ENCODE data around the gene ECEL1. TPM values are rescaled to one million over a fixed set of nuclear protein-coding genes. Genes with fewer than 3 reads are reported as not detected.

The ECEL1 gene
- total and polyA plus RNA-seq, 2 of the 4 experiments (the other 2 are of a cell fraction) = not detected

GRCh38 chr2:232477751-232478510, 9.7 kb downstream of the ECEL1 start:
- ATAC-seq (ENCODE audit: low read depth) (no peak), DNase-seq (no peak)
- Histone ChIP-seq H4K8ac (ENCODE audit: low read depth in 2 of 2, low read length in 2 of 2) (no peak overlapping the region), H3K14ac (replicated peaks; ENCODE audit: low read depth, low read length) (no peak overlapping the region), H3K4me3 (ENCODE audit: insufficient read depth, low read depth, low read length) (no peak overlapping the region), H4K91ac (ENCODE audit: insufficient read depth, low read depth, low read length) (no peak overlapping the region), H2BK15ac (ENCODE audit: low read depth, low read length) (no peak overlapping the region), H3K9ac (ENCODE audit: low read depth, low read length) (no peak overlapping the region), H3K79me1 (ENCODE audit: low read depth in 1 of 2, low read length in 2 of 2) (no peaks in the 10 kb centered on the region), H3K23ac (ENCODE audit: low read depth, low read length) (no peak overlapping the region), H2BK5ac (ENCODE audit: low read depth, low read length, poor library complexity, severe bottlenecking) (no peak overlapping the region), H3K4me2 (ENCODE audit: low read depth, low read length) (no peak overlapping the region), H2AK9ac (replicated peaks; ENCODE audit: low read depth, low read length, poor library complexity) (no peak overlapping the region), H3K9me3 (ENCODE audit: control insufficient read depth, insufficient read depth, low read length) (no peaks in the 10 kb centered on the region), H2BK120ac (ENCODE audit: low read depth, low read length) (no peak overlapping the region), H3K4me1 (ENCODE audit: control insufficient read depth, insufficient read depth, low read length) (no peaks in the 10 kb centered on the region), H3K27ac (ENCODE audit: insufficient read depth, low read length) (no peak overlapping the region), H3K27me3 (ENCODE audit: control insufficient read depth, insufficient read depth, low read length) (peaks cover 51% of the 10 kb centered on the region), H3K36me3 (ENCODE audit: control insufficient read depth, insufficient read depth, low read length) (no peaks in the 10 kb centered on the region), H4K20me1 (ENCODE audit: insufficient read depth, low read length) (no peaks in the 10 kb centered on the region), H4K5ac (ENCODE audit: low read depth, low read length) (no peak overlapping the region), H3K56ac (ENCODE audit: extremely low read depth, insufficient read depth, low read length) (no peak overlapping the region), H2BK20ac (ENCODE audit: low read depth, low read length) (no peak overlapping the region), H3K18ac (ENCODE audit: low read depth, low read length) (no peak overlapping the region), H3K9me1 (ENCODE audit: insufficient read depth, low read length) (no peaks in the 10 kb centered on the region), H2AK5ac (ENCODE audit: low read depth, low read length) (no peak overlapping the region), H2AFZ (replicated peaks; ENCODE audit: low read length, poor library complexity) (peak overlapping the region; percentile 33), H3K4ac (ENCODE audit: low read depth, low read length) (no peak overlapping the region)
- dilution Hi-C loops (cut with HindIII; ENCODE audit: low sequenced_read_pairs, unreplicated experiment) (no loop called here), in situ Hi-C loops (cut with MboI; ENCODE audit: low sequenced_read_pairs) (no loop called here), intact Hi-C loops (cut with micrococcal nuclease) (no loop called here)
- ChIA-PET CTCF (no interaction called here), POLR2A (ENCODE audit: unreplicated experiment) (no interaction called here)
- BruUV-seq (replicated peaks) = no TSS peak
- WGBS, 2 experiments (ENCODE audit: extremely low coverage in 2 of 2, insufficient read length in 1 of 2) = 64% methylated on average over 5 of the region's 13 CpGs; no CpG with 5 or more reads in 1 of the 2 experiments
- TF ChIP-seq MXI1 (IDR thresholded peaks at IDR 0.05; ENCODE audit: borderline replicate concordance, low read depth, low read length) (no peak), SMC3 (IDR thresholded peaks at IDR 0.05; ENCODE audit: low read depth, low read length) (no peak), MAZ (IDR thresholded peaks at IDR 0.05; ENCODE audit: borderline replicate concordance, low read depth, low read length) (no peak), ELK1 (IDR thresholded peaks at IDR 0.05; ENCODE audit: borderline replicate concordance, low read depth, low read length) (no peak), RCOR1 (IDR thresholded peaks at IDR 0.05; ENCODE audit: insufficient replicate concordance, low read length) (no peak), CTCF (conservative IDR thresholded peaks at IDR 0.05; ENCODE audit: low read depth, low read length) (no peak), NFE2L2 (IDR thresholded peaks at IDR 0.05; ENCODE audit: low read depth, low read length) (no peak), MAFK (IDR thresholded peaks at IDR 0.05; ENCODE audit: low read depth, low read length) (no peak)
